ENCODE measurements around the gene DUSP3.

Gene DUSP3

GRCh38 chr17:43745541-43745940, 33.2 kb downstream of the DUSP3 start:
- in situ Hi-C loops (cut with HindIII; ENCODE audit: low sequenced_read_pairs) = no loop called here
- no peak overlapping the region for H3K4me3 ChIP-seq (ENCODE audit: low read depth, low read length)
- no peak for DNase-seq (ENCODE audit: low read depth)
- no peak for TF ChIP-seq CTCF (IDR thresholded peaks at IDR 0.05; ENCODE audit: low read depth, low read length, missing control alignments)

DNA sequence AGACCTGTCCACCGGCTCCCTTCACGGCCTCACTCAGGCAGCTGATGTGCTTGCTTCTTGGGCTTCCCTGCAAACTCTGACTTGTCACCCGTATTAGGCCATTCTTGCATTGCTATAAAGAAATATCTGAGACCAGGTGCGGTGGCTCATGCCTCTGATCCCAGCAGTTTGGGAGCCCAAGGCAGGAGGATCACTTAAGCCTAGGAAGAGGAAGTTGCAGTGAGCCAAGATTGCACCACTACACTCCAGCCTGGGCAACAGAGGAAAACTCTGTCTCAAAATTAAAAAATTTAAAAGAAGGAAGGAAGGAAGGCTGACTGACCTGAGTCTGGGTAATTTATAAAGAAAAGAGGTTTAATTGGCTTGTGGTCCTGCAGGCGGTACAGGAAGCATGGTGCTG, 37.1 kb downstream of the DUSP3 start:
- DNase-seq (ENCODE audit: low read depth) = no peak
- in situ Hi-C loops (cut with HindIII; ENCODE audit: low sequenced_read_pairs) = no loop called here
- TF ChIP-seq CTCF (IDR thresholded peaks at IDR 0.05; ENCODE audit: low read depth, low read length, missing control alignments) = no peak
- no peak overlapping the region for H3K4me3 ChIP-seq (ENCODE audit: low read depth, low read length)

DNA sequence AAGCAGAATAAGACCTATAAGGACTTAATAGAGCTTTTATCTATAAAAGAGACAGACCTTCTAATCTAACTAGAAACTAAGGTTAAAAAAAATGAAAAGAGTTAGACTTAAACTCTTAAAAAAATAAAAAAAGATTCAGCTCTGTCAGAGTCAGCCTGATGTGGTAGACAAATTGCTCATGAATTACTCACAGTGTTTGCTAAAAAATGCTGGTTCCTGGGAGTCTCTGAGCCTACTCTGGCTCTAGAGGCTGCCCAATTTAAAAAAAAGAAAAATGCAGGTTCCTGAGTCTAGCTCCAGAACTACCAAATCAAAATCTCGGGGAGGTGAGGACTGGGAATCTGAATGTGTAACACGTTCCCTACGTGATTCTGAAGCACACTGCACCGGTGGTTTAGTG, 38.2 kb downstream of the DUSP3 start:
- H3K4me3 ChIP-seq (ENCODE audit: low read depth, low read length) = no peak overlapping the region
- TF ChIP-seq CTCF (IDR thresholded peaks at IDR 0.05; ENCODE audit: low read depth, low read length, missing control alignments) = no peak
- in situ Hi-C loops (cut with HindIII; ENCODE audit: low sequenced_read_pairs) = no loop called here
- DNase-seq (ENCODE audit: low read depth) = no peak

- no peak for DNase-seq (ENCODE audit: low read depth)
- H3K4me3 ChIP-seq (ENCODE audit: low read depth, low read length) = no peak overlapping the region
- TF ChIP-seq CTCF (IDR thresholded peaks at IDR 0.05; ENCODE audit: low read depth, low read length, missing control alignments) = no peak
- in situ Hi-C loops (cut with HindIII; ENCODE audit: low sequenced_read_pairs) = no loop called here
These were observed 41.1 kb downstream of the DUSP3 start for GRCh38 chr17:43737722-43738121.

DNA sequence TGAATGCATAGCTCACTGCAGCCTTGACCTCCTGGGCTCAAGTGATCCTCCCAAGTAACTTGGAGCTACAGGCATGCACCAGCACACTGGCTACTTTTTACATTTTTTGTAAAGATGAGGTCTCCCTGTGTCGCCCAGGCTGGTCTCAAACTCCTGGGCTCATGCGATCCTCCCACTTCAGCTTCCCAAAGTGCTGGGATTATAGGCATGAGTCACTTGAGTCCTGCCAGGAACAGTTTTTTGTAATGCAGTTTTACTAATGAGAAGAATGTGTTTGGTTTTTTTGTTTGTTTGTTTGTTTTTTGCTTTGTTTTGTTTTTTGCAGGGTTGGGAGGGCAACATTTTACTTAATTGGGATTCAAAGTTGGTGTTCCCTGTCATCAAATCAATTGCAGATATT, 42.4 kb downstream of the DUSP3 start:
- TF ChIP-seq CTCF (IDR thresholded peaks at IDR 0.05; ENCODE audit: low read depth, low read length, missing control alignments) = no peak
- H3K4me3 ChIP-seq (ENCODE audit: low read depth, low read length) = no peak overlapping the region
- in situ Hi-C loops (cut with HindIII; ENCODE audit: low sequenced_read_pairs) = no loop called here
- no peak for DNase-seq (ENCODE audit: low read depth)

DNA sequence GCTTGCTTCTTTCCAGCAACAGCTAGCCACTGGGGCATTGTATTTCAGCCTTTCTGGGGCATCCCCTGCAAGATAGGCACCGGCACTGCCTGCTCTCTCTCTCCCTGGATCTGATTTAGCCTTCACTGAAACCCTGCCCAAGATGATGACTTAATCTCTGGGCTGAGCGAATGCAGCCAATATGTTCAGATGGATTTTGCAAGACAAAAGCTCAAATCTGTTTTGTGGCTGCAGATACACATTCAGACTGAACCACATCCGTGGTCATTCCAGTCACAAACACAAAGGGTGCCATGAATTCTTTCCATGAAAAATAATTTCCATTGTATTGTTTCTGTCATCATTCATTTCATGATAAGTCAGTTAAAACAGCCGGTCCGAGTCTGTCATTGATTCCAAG, 44.4 kb downstream of the DUSP3 start:
- no peak for TF ChIP-seq CTCF (IDR thresholded peaks at IDR 0.05; ENCODE audit: low read depth, low read length, missing control alignments)
- no peak overlapping the region for H3K4me3 ChIP-seq (ENCODE audit: low read depth, low read length)
- DNase-seq (ENCODE audit: low read depth) = peak; percentile 91
- in situ Hi-C loops (cut with HindIII; ENCODE audit: low sequenced_read_pairs) = no loop called here

GRCh38 chr17:43733956-43734355, 44.8 kb downstream of the DUSP3 start:
- no peak for DNase-seq (ENCODE audit: low read depth)
- no peak overlapping the region for H3K4me3 ChIP-seq (ENCODE audit: low read depth, low read length)
- in situ Hi-C loops (cut with HindIII; ENCODE audit: low sequenced_read_pairs) = no loop called here
- TF ChIP-seq CTCF (IDR thresholded peaks at IDR 0.05; ENCODE audit: low read depth, low read length, missing control alignments) = no peak

Measured in astrocyte of the cerebellum (primary cell).